Activated naive CD8-positive, alpha-beta T cell treated with anti-CD3 and anti-CD28 coated beads for 36 hours (primary cell): ENCODE measurements around the gene PDPR. TPM values are rescaled to one million over a fixed set of nuclear protein-coding genes. Genes with fewer than 3 reads are reported as not detected.
"Not testable (repeated sequence)": the region's sequence is repeated elsewhere in the genome, so short reads cannot be mapped to it uniquely, and the experiment has no call there.

ENCODE experiments used
- DNase-seq: peaks from one replicate; pipeline ENCODE4 v3.0.0; 2021
- H3K27ac Mint-ChIP-seq: one replicate; pipeline ENCODE4 v1.8.0; 2022; ENCODE audit warnings: mild to moderate bottlenecking, moderate library complexity, mixed read lengths
- H3K27me3 Mint-ChIP-seq: one replicate; pipeline ENCODE4 v1.8.0; 2022; ENCODE audit warnings: mild to moderate bottlenecking, mixed read lengths
- H3K36me3 Mint-ChIP-seq: one replicate; pipeline ENCODE4 v1.8.0; 2021; ENCODE audit warnings: mild to moderate bottlenecking, mixed read lengths
- H3K4me1 Mint-ChIP-seq: one replicate; pipeline ENCODE4 v1.8.0; 2021; ENCODE audit warnings: mixed read lengths
- H3K4me3 Mint-ChIP-seq: one replicate; pipeline ENCODE4 v1.8.0; 2022; ENCODE audit warnings: mild to moderate bottlenecking, moderate library complexity, mixed read lengths
- H3K9me3 Mint-ChIP-seq: one replicate; pipeline ENCODE4 v1.8.0; 2022; ENCODE audit warnings: mixed read lengths
- total RNA-seq, 2 experiments: library from RNA; stranded (reverse); gene quantifications; one replicate each; pipeline ENCODE4 v1.2.3, GENCODE V29; 2021

The PDPR gene
- total RNA-seq, 2 experiments from 2014 or later: 20.9 to 21.3 TPM

DNA sequence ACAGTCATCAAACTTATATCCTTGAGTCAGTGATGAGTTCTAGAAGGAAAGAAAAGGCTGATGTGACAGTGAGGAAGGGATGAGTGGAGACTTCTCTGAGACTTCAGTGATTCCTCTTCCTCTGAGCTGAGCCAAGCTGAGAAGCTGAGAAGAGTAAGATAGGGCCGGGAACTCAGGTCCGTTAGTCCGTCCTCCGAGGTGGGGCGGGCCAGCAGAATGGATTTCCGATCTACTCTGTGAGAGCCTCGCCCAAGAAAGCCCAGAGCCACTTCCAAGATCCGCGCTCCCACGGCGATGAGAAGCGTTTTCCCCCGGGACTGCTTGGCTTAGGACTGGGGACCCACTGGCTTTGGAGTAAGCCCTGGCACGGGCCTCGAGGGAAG is 542 bp upstream of the PDPR start:
- H3K27me3 Mint-ChIP-seq, H3K9me3 Mint-ChIP-seq, DNase-seq, H3K4me1 Mint-ChIP-seq, H3K36me3 Mint-ChIP-seq: not testable (repeated sequence)
- H3K27ac Mint-ChIP-seq: peak overlapping the region; percentile 76
- H3K4me3 Mint-ChIP-seq: peak overlapping the region; percentile 90

DNA sequence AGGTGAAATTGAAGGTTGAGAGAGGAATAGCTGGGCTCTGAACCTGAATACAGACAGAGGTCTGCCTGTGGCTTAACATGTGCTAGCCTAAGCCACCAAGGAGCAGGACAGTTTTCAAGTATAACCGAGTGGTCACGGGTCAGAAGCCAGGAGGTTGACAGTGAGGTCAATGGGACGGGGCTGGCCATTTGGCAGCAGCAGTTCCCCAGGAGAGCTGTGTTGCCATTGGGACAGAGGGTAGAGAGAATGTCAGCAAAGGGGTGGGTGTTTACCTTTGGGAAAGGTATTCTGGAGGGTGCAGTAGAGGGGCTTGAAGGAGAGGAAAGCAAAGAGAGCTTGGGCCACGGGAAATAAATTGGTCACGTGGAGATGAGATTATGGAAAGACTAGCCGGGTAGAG is 4.2 kb downstream of the PDPR start:
- H3K9me3 Mint-ChIP-seq, H3K27ac Mint-ChIP-seq: not testable (repeated sequence)

DNA sequence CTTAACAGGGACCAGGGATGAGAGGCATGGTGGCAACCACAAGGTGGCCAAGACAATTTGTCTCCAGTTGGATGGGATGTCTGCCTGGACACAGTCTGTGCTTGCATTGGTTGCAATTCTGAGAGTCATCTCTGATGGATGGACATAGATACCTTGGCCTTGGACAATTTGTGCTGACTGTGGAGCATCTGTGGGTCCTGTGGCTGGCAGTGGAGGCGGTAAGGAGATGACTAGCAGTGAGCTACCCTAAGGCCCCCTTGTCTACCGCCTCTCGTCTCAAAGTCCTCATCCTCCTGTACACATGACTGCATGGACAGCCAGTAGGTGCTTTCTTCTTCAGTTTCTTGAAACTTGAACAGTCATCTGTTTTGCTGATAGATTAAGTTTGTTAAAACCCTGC is 4.6 kb downstream of the PDPR start:
- not testable (repeated sequence) for H3K9me3 Mint-ChIP-seq, H3K27me3 Mint-ChIP-seq, H3K27ac Mint-ChIP-seq, DNase-seq, H3K4me3 Mint-ChIP-seq, H3K36me3 Mint-ChIP-seq
- H3K4me1 Mint-ChIP-seq: peaks cover 12% of the 10 kb centered on the region

More for the DNA sequence above, 4.2 kb downstream of the PDPR start:
- H3K27me3 Mint-ChIP-seq, DNase-seq, H3K4me3 Mint-ChIP-seq, H3K36me3 Mint-ChIP-seq: not testable (repeated sequence)
- peaks cover 12% of the 10 kb centered on the region for H3K4me1 Mint-ChIP-seq

DNA sequence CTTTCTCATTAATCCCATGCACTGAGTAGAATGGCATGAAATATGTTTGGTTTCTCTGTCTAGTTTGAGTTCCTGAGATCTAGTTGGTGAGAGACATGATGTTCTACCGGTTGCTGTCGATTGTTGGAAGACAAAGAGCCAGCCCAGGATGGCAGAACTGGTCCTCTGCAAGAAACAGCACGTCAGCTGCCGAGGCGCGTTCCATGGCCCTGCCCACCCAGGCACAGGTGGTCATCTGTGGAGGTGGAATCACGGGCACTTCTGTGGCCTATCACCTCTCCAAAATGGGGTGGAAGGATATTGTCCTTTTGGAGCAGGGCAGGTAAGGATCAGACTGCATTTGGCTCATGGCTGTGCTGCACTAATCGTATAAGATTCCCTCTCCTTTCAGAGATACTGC is 6.3 kb downstream of the PDPR start:
- not testable (repeated sequence) for H3K27ac Mint-ChIP-seq, H3K4me3 Mint-ChIP-seq, H3K4me1 Mint-ChIP-seq

DNA sequence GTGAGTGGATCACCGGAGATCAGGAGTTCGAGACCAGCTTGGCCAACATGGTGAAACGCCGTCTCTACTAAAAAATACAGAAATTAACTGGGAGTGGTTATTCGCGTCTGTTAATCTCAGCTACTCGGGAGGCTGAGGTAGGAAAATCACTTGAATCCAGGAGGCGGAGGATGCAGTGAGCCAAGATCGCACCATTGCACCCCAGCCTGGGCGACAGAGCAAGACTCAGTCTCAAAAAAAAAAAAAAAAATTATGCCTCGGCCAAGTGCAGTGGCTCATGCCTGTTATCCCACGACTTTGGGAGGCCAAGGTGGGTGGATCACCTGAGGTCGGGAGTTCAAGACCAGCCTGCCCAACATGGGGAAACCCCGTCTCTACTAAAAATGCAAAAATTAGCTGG is 9.7 kb downstream of the PDPR start:
- DNase-seq, H3K27me3 Mint-ChIP-seq: not testable (repeated sequence)
- peaks cover 15% of the 10 kb centered on the region for H3K36me3 Mint-ChIP-seq

More for the DNA sequence above, 6.3 kb downstream of the PDPR start:
- not testable (repeated sequence) for DNase-seq, H3K9me3 Mint-ChIP-seq, H3K27me3 Mint-ChIP-seq
- H3K36me3 Mint-ChIP-seq: peaks cover 12% of the 10 kb centered on the region

DNA sequence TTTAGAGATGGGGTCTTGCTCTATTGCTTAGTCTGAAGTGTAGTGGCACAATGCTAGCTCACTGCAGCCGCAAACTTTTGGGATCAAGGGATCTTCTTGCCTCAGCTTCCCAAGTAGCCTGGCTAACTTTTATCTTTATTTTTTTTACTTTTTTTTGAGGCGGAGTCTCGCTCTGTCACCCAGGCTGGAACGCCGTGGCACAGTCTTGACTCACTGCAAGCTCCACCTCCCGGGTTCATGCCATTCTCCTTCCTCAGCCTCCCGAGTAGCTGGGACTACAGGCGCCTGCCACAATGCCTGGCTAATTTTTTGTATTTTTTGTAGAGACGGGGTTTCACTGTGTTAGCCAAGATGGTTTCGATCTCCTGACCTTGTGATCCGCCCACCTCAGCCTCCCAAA is 12.1 kb downstream of the PDPR start:
- DNase-seq, H3K27ac Mint-ChIP-seq, H3K4me3 Mint-ChIP-seq, H3K4me1 Mint-ChIP-seq, H3K27me3 Mint-ChIP-seq, H3K9me3 Mint-ChIP-seq: not testable (repeated sequence)
- peaks cover 12% of the 10 kb centered on the region for H3K36me3 Mint-ChIP-seq

More for the DNA sequence above, 9.7 kb downstream of the PDPR start:
- H3K4me1 Mint-ChIP-seq, H3K27ac Mint-ChIP-seq, H3K9me3 Mint-ChIP-seq, H3K4me3 Mint-ChIP-seq: not testable (repeated sequence)

DNA sequence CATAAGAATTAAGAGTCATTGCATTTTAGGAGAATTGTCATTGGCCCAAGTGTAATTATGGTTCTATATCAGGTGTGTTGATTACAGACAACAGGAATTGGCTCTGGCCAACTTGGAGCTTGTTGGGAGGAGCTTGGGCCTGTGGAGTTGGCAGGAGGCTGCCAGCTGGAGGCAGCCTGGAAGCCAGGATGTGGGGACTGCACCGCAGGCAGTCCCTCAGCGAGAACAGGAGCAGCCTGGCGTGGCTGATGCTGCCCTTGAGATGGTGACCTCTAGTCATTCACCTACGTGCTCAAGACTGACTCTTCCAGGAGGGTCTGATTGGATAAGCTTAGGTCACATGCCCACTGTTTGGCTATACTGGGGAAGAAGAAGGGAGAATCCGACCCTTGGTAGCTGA is 13.6 kb downstream of the PDPR start:
- H3K4me1 Mint-ChIP-seq, H3K27ac Mint-ChIP-seq, H3K9me3 Mint-ChIP-seq, H3K4me3 Mint-ChIP-seq, H3K36me3 Mint-ChIP-seq, H3K27me3 Mint-ChIP-seq, DNase-seq: not testable (repeated sequence)

DNA sequence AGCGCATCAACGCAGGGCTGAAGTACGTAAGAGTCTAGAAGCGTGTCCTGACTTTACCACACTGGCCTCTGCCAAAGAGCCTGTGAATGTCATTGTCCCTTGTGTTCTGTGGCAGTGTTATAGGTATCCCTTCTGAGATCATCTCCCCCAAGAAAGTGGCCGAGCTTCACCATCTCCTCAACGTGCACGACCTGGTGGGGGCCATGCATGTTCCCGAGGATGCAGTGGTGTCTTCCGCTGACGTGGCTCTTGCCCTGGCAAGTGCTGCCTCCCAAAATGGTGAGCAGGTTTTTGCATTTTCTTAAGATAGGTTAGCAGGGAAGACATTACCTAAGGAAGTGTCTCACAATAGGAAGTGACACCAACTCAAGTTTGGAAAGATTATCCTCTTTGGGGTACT is 14.7 kb downstream of the PDPR start:
- H3K9me3 Mint-ChIP-seq, H3K36me3 Mint-ChIP-seq, H3K27ac Mint-ChIP-seq, H3K4me3 Mint-ChIP-seq, H3K4me1 Mint-ChIP-seq, H3K27me3 Mint-ChIP-seq, DNase-seq: not testable (repeated sequence)

DNA sequence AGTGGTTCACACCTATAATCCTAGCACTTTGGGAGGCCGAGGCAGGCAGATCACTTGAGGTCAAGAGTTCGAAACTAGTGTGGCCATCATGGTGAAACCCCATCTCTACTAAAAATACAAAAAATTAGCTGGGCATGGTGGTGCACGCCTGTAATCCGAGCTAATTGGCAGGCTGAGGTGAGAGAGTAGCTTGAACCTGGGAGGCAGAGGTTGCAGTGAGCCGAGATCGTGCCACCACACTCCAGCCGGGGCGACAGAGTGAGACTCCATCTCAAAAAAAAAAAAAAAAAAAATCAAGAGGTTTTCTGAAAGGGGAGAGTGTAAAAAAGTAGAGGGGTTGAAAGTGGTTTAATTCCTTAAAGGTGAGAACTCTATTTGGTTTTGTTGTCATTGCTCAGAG is 21.7 kb downstream of the PDPR start:
- not testable (repeated sequence) for H3K4me1 Mint-ChIP-seq, H3K36me3 Mint-ChIP-seq, H3K27me3 Mint-ChIP-seq, H3K27ac Mint-ChIP-seq, H3K4me3 Mint-ChIP-seq, H3K9me3 Mint-ChIP-seq, DNase-seq

DNA sequence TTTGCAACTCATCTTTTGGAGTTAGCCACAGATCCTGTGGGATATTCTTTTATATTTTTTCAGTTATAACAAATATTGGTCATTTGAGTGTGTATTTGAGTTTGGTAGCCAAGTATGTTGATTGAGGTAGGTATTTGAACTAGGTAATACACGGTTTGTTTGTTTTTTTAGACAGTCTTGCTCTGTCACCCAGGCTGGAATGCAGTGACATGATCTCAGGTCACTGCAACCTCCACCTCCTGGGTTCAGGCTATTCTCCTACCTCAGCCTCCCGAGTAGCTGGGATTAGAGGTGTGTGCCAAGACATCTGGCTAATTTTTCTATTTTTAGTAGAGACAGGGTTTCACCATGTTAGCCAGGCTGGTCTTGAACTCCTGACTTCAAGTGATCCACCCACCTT is 22.5 kb downstream of the PDPR start:
- not testable (repeated sequence) for H3K4me1 Mint-ChIP-seq, H3K9me3 Mint-ChIP-seq, H3K27me3 Mint-ChIP-seq, H3K4me3 Mint-ChIP-seq, H3K36me3 Mint-ChIP-seq, H3K27ac Mint-ChIP-seq, DNase-seq

DNA sequence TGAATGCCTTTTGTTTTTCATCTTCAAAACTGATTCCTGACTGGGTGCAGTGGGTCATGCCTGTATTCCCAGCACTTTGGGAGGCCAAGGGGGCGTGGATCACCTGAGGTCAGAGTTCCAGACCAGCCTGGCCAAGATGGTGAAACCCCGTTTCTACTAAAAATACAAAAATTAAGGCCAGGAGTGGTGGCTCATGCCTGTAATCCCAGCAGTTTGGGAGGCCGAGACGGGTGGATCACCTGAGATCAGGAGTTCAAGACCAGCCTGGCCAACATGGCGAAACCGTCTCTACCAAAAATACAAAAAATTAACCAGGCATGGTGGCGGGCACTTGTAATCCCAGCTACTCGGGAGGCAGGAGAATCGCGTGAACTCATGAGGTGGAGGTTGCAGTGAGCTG is 28.6 kb downstream of the PDPR start:
- not testable (repeated sequence) for DNase-seq, H3K27me3 Mint-ChIP-seq, H3K4me1 Mint-ChIP-seq, H3K27ac Mint-ChIP-seq, H3K9me3 Mint-ChIP-seq, H3K36me3 Mint-ChIP-seq, H3K4me3 Mint-ChIP-seq

DNA sequence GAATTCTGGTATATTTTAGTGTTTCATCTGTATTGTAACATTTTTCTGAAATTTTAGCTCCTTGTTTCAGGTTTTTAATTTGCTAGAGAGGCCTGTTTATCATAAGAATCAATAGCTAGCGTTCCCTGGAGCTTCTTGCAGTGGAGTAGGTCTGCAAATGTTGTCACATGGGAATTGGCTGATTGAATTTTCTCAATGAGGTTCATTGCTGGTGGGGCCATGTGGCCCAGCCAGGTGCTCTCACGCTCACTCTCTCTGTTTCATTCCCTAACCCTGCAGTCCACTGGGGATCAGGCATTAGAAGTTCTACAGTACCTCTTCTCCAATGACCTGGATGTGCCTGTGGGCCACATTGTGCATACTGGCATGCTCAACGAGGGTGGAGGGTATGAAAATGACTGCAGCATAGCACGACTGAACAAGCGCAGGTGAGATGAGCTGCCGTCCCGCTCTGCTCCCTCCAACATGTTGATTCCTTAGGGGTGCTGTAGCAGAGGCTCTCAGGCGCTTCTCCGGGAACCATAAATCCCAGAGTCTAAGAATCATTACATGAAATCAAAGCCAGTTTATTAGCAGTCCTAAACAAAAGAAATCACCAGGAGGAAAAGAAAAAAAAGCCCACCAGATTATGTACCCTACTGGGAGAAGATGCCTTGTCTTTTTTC is 29.2 kb downstream of the PDPR start:
- not testable (repeated sequence) for H3K27me3 Mint-ChIP-seq

DNA sequence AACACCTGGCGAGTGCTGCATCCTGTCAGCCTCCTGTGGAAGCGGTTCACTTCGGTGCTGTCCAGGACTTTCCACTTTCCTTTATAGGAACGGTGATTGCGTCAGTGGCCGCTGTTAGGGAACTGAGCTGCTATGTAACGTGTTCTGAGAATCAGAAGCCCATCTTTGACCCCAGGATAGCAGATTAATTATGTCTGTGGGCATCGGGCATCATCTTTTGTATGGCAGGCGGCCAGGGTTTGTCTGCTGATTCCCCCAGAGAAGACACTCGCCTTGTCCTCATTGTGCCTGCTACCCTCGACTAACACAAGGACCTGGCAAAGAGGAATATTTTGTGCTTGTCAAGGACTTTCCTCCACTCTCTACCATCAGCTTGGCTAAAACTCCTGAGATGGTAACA is 33.7 kb downstream of the PDPR start:
- H3K4me3 Mint-ChIP-seq, H3K27me3 Mint-ChIP-seq, H3K27ac Mint-ChIP-seq, DNase-seq, H3K9me3 Mint-ChIP-seq, H3K4me1 Mint-ChIP-seq: not testable (repeated sequence)
- peaks cover 12% of the 10 kb centered on the region for H3K36me3 Mint-ChIP-seq

More for the DNA sequence above, 29.2 kb downstream of the PDPR start:
- H3K4me1 Mint-ChIP-seq, H3K4me3 Mint-ChIP-seq, H3K9me3 Mint-ChIP-seq, H3K27ac Mint-ChIP-seq, DNase-seq, H3K36me3 Mint-ChIP-seq: not testable (repeated sequence)

DNA sequence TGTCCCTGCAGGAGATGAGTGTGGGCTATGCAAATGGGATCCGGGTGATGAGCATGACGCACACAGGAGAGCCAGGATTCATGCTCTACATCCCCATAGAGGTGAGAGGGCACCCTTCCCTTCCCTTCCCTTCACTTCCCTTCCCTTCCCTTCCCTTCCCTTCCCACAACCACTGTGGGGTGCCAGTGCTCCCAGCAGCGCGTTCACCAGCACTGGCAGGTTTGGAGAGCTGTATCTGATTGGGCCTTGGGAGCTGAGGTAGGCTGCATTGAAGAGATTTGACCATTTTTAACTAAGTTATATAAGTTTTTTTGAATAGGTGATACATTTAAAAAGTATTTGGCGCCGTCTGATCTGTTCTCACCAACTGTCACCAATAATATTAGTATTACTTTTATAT is 34.3 kb downstream of the PDPR start:
- H3K9me3 Mint-ChIP-seq: not testable (repeated sequence)

DNA sequence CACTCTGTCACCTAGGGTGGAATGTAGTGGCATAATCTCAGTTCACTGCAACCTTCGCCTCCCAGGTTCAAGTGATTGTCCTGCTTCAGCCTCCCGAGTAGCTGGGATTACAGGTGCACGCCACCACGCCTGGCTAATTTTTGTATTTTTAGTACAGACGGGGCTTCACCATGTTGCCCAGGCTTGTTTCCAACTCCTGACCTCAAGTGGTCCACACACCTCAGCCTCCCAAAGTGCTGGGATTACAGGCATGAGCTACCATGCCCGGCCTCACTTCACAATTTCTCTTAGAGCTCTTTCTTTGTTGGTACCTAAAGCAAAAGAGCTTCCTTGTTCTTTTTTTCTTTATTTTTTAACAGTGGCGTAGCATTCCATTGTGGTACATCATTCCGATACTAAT is 35.2 kb downstream of the PDPR start:
- H3K9me3 Mint-ChIP-seq, DNase-seq, H3K4me1 Mint-ChIP-seq, H3K27ac Mint-ChIP-seq, H3K4me3 Mint-ChIP-seq, H3K27me3 Mint-ChIP-seq, H3K36me3 Mint-ChIP-seq: not testable (repeated sequence)

More for the DNA sequence above, 34.3 kb downstream of the PDPR start:
- not testable (repeated sequence) for H3K27me3 Mint-ChIP-seq, H3K4me3 Mint-ChIP-seq, DNase-seq, H3K4me1 Mint-ChIP-seq, H3K27ac Mint-ChIP-seq
- H3K36me3 Mint-ChIP-seq: peaks cover 11% of the 10 kb centered on the region

DNA sequence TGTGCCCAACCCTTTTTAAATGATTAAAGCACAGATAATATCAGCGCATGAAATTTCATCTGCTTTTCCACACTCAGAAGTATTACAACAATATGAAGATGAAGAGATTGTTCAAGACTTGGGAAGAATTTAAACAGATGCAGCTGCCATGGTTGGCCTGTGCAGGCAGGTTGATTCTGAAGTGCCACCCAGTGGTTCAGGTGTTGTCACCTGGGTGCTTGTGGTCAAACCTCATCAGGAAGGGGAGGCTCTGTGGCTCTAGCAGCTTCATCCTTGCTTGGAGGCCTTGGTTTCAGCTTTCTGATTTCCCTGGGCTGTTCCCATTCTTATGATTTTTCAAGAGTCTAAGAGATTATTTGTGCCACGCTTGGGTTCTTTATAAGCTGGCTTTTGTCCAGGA is 37.3 kb downstream of the PDPR start:
- H3K4me3 Mint-ChIP-seq: no peak overlapping the region
- H3K4me1 Mint-ChIP-seq: no peaks in the 10 kb centered on the region
- no peak for DNase-seq
- H3K27me3 Mint-ChIP-seq: no peaks in the 10 kb centered on the region
- peaks cover 8% of the 10 kb centered on the region for H3K36me3 Mint-ChIP-seq
- H3K9me3 Mint-ChIP-seq: no peaks in the 10 kb centered on the region
- no peak overlapping the region for H3K27ac Mint-ChIP-seq
